ENCODE data around the gene LTO1.
A peak's percentile ranks its signal among the peaks of the same experiment; 100 is the strongest.

LTO1 gene

DNA sequence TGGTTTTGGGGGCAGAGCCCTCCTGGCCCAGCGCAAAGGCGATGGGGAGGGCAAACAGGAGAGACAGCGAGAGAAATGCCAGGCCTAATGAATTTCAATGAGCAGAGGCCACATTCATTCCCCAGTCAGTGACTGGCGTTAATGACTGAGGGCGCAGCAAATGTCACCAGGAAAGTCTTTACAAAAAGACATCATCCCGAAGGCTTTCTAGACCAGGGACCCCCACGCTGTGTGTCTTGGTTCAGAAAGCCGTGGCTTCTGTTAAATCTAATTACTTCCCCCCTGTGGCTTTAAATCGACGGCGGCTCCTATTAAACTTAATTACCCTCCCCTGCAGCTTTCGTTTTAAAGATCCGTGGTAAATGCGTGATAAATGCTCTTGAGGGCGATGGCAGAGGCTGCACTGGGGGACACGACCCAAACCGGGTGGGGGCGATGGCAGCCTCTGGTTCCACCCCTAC is 30.2 kb upstream of the LTO1 start:
- peak overlapping the region in 2 of 7 experiments; percentile 19 to 28 for H3K4me3 ChIP-seq (ENCODE audit: control insufficient read depth in 1 of 7, extremely low read depth in 1 of 7, insufficient read depth in 4 of 7, low read depth in 2 of 7, low read length in 6 of 7)
- ChIA-PET POLR2A (no interaction called here), CTCF (interaction anchor here (2.0 to 2.5 kb wide), 2 partner anchors 10 to 96 kb away, joined by 4 to 7 read pairs; no protein-coding TSS in a partner anchor)
- DNase-seq = peak in 2 of 3 donors; percentile 53
- peaks cover 0 to 21% (median 10%) of the 10 kb centered on the region in 4 experiments for H3K4me1 ChIP-seq (ENCODE audit: control extremely low read depth in 1 of 4, control insufficient read depth in 4 of 4, insufficient read depth in 4 of 4, low read length in 3 of 4)
- H3K27me3 ChIP-seq (replicated peaks in 2 of 5; ENCODE audit: control insufficient read depth in 4 of 5, insufficient read depth in 5 of 5, low read length in 4 of 5) = peaks cover under 1 to 90% (median 53%) of the 10 kb centered on the region in 5 experiments
- H3K27ac ChIP-seq (ENCODE audit: insufficient read depth in 1 of 2, low read depth in 1 of 2, low read length in 2 of 2, poor library complexity in 1 of 2, severe bottlenecking in 2 of 2) = no peak overlapping the region
- H3K36me3 ChIP-seq (ENCODE audit: control insufficient read depth in 4 of 4, insufficient read depth in 4 of 4, low read length in 3 of 4) = no peaks in the 10 kb centered on the region
- 5% methylated on average over 9 of the region's 18 CpGs for WGBS (ENCODE audit: insufficient coverage)
- no peaks in the 10 kb centered on the region for H3K9me3 ChIP-seq (ENCODE audit: control extremely low read depth in 1 of 5, control insufficient read depth in 4 of 5, insufficient read depth in 2 of 5, low read depth in 1 of 5, low read length in 4 of 5)

DNA sequence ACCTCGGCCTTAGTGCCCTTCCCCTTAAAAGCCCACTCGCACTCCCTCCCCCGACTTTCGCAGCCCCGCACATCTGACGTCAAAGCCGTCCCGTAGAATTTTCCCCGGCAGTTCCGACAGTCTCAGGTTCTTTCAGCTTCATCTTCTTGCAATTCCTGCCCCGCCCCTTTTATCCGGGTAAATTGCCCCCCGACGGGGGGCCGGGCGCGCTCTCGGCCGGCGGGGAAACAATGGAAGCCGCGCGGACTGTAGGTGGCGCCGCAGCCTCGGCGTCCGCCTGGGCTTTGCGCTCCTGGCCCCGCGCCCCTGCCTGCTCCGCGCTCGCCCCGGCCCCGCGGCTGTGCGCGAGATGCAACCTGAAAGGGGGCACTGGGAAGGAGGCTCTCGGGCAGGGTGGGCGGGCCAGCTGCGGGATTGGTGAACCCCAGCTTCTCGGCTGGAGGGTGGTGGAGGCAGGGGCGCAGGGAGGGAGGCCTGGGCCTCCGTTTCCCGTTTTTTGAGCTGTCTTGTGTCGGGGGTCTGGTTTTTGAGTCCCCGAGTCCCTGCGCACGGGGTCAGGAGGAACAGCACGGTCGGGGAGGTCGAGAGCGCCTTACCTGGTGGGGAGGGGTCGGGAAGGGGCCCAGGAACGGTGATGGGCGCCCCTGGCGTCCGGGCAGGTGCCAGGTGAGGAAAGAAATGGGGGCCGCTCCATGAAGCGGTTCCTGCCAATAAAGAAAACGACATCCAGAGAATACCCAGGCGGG is 29.5 kb upstream of the LTO1 start:
- no peak overlapping the region for H3K27ac ChIP-seq (ENCODE audit: insufficient read depth in 1 of 2, low read depth in 1 of 2, low read length in 2 of 2, poor library complexity in 1 of 2, severe bottlenecking in 2 of 2)
- H3K4me1 ChIP-seq (ENCODE audit: control extremely low read depth in 1 of 4, control insufficient read depth in 4 of 4, insufficient read depth in 4 of 4, low read length in 3 of 4) = peaks cover 0 to 21% (median 10%) of the 10 kb centered on the region in 4 experiments
- POLR2A ChIA-PET = no interaction called here
- H3K27me3 ChIP-seq (replicated peaks in 2 of 5; ENCODE audit: control insufficient read depth in 4 of 5, insufficient read depth in 5 of 5, low read length in 4 of 5) = peaks cover 3 to 93% (median 55%) of the 10 kb centered on the region in 5 experiments
- no peaks in the 10 kb centered on the region for H3K36me3 ChIP-seq (ENCODE audit: control insufficient read depth in 4 of 4, insufficient read depth in 4 of 4, low read length in 3 of 4)
- peak; percentile 18 to 42 (median 34) for DNase-seq
- CTCF ChIA-PET = interaction anchor here (2.0 kb wide), 1 partner anchor 96 kb away, joined by 4 read pairs; no protein-coding TSS in a partner anchor
- H3K4me3 ChIP-seq (ENCODE audit: control insufficient read depth in 1 of 7, extremely low read depth in 1 of 7, insufficient read depth in 4 of 7, low read depth in 2 of 7, low read length in 6 of 7) = peak overlapping the region in 3 of 7 experiments; percentile 10 to 55 (median 10)
- H3K9me3 ChIP-seq (ENCODE audit: control extremely low read depth in 1 of 5, control insufficient read depth in 4 of 5, insufficient read depth in 2 of 5, low read depth in 1 of 5, low read length in 4 of 5) = no peaks in the 10 kb centered on the region
- WGBS (ENCODE audit: insufficient coverage) = 2% methylated on average over 50 of the region's 63 CpGs

DNA sequence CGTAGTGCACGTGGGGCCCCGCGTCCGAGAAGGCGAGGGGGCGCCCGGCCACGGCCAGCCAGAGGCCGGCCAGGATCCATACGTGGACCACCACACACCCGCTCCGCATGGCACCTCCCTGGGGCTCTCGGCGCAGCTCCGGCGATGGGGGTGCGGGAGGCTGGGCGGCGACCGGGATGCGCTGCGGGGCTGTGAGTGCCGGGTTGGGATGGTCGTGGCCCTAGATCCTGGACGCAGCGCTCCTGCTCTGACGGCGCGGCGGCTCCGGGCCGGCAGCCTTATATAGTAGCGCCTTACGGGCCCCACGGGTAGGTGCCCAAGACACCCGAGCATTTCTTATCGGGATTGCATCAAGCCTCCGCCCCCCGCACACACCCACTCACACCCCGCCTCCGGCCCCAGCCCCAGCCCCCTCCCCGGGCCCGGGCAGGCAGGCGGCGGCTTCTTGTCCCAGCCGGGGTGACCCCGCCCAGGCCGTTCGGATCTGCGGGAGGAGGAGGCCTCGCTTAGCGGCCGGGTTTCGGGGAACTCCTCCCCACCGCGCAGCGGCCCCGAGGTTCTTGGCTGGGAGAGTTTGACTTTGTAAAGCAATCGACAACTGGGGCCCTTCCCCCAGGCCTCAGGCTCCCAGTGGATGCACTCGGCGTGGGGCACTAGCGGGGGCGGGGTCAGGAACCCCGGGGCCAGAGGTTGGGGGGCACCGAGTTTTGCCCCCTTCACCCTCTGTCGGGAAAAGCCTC is 28.8 kb upstream of the LTO1 start, which contains the start of gene FGF19:
TSS of gene FGF19 (minus strand) at position 255 of the 740 bp plus-strand sequence. CDS start at position 109, 146 bp downstream.
- H3K9me3 ChIP-seq (ENCODE audit: control extremely low read depth in 1 of 5, control insufficient read depth in 4 of 5, insufficient read depth in 2 of 5, low read depth in 1 of 5, low read length in 4 of 5) = no peaks in the 10 kb centered on the region
- ChIA-PET CTCF (no interaction called here), POLR2A (no interaction called here)
- peaks cover 0 to 21% (median 10%) of the 10 kb centered on the region in 4 experiments for H3K4me1 ChIP-seq (ENCODE audit: control extremely low read depth in 1 of 4, control insufficient read depth in 4 of 4, insufficient read depth in 4 of 4, low read length in 3 of 4)
- no peak within 1 kb of the TSS for H3K27ac ChIP-seq (ENCODE audit: insufficient read depth in 1 of 2, low read depth in 1 of 2, low read length in 2 of 2, poor library complexity in 1 of 2, severe bottlenecking in 2 of 2)
- DNase-seq = peak in 1 of 3 donors; percentile 30
- WGBS (ENCODE audit: insufficient coverage) = 1% methylated on average over 58 of the region's 67 CpGs
- H3K36me3 ChIP-seq (ENCODE audit: control insufficient read depth in 4 of 4, insufficient read depth in 4 of 4, low read length in 3 of 4) = no peaks in the 10 kb centered on the region
- peak within 1 kb of the TSS in 3 of 7 experiments; percentile 10 to 55 (median 10) for H3K4me3 ChIP-seq (ENCODE audit: control insufficient read depth in 1 of 7, extremely low read depth in 1 of 7, insufficient read depth in 4 of 7, low read depth in 2 of 7, low read length in 6 of 7)
- H3K27me3 ChIP-seq (replicated peaks in 2 of 5; ENCODE audit: control insufficient read depth in 4 of 5, insufficient read depth in 5 of 5, low read length in 4 of 5) = peaks cover 3 to 94% (median 58%) of the 10 kb centered on the region in 5 experiments

GRCh38 chr11:69703453-69703767 is 28.3 kb upstream of the LTO1 start:
- CTCF ChIA-PET = no interaction called here
- Histone ChIP-seq H3K4me3 (ENCODE audit: control insufficient read depth in 1 of 7, extremely low read depth in 1 of 7, insufficient read depth in 4 of 7, low read depth in 2 of 7, low read length in 6 of 7) (no peak overlapping the region), H3K27ac (ENCODE audit: insufficient read depth in 1 of 2, low read depth in 1 of 2, low read length in 2 of 2, poor library complexity in 1 of 2, severe bottlenecking in 2 of 2) (no peak overlapping the region), H3K27me3 (replicated peaks in 2 of 5; ENCODE audit: control insufficient read depth in 4 of 5, insufficient read depth in 5 of 5, low read length in 4 of 5) (peaks cover 3 to 94% (median 57%) of the 10 kb centered on the region in 5 experiments), H3K9me3 (ENCODE audit: control extremely low read depth in 1 of 5, control insufficient read depth in 4 of 5, insufficient read depth in 2 of 5, low read depth in 1 of 5, low read length in 4 of 5) (no peaks in the 10 kb centered on the region), H3K36me3 (ENCODE audit: control insufficient read depth in 4 of 4, insufficient read depth in 4 of 4, low read length in 3 of 4) (no peaks in the 10 kb centered on the region), H3K4me1 (ENCODE audit: control extremely low read depth in 1 of 4, control insufficient read depth in 4 of 4, insufficient read depth in 4 of 4, low read length in 3 of 4) (peaks cover 0 to 21% (median 10%) of the 10 kb centered on the region in 4 experiments)
- 2% methylated on average over 22 of the region's 34 CpGs for WGBS (ENCODE audit: insufficient coverage)
- DNase-seq = peak in 1 of 3 donors; percentile 15
- POLR2A ChIA-PET = no interaction called here

- CTCF ChIA-PET = no interaction called here
- Histone ChIP-seq H3K4me1 (ENCODE audit: control extremely low read depth in 1 of 4, control insufficient read depth in 4 of 4, insufficient read depth in 4 of 4, low read length in 3 of 4) (peaks cover 0 to 21% (median 10%) of the 10 kb centered on the region in 4 experiments), H3K27ac (ENCODE audit: insufficient read depth in 1 of 2, low read depth in 1 of 2, low read length in 2 of 2, poor library complexity in 1 of 2, severe bottlenecking in 2 of 2) (no peak overlapping the region), H3K4me3 (ENCODE audit: control insufficient read depth in 1 of 7, extremely low read depth in 1 of 7, insufficient read depth in 4 of 7, low read depth in 2 of 7, low read length in 6 of 7) (no peak overlapping the region), H3K36me3 (ENCODE audit: control insufficient read depth in 4 of 4, insufficient read depth in 4 of 4, low read length in 3 of 4) (no peaks in the 10 kb centered on the region), H3K27me3 (replicated peaks in 2 of 5; ENCODE audit: control insufficient read depth in 4 of 5, insufficient read depth in 5 of 5, low read length in 4 of 5) (peaks cover 3 to 96% (median 57%) of the 10 kb centered on the region in 5 experiments), H3K9me3 (ENCODE audit: control extremely low read depth in 1 of 5, control insufficient read depth in 4 of 5, insufficient read depth in 2 of 5, low read depth in 1 of 5, low read length in 4 of 5) (no peaks in the 10 kb centered on the region)
- WGBS (ENCODE audit: insufficient coverage) = 3% methylated on average over 44 of the region's 45 CpGs
- POLR2A ChIA-PET = no interaction called here
- peak in 1 of 3 donors; percentile 21 for DNase-seq
These were observed 27.8 kb upstream of the LTO1 start for GRCh38 chr11:69702769-69703452.

GRCh38 chr11:69702239-69702691 is 27.1 kb upstream of the LTO1 start:
- POLR2A ChIA-PET = no interaction called here
- H3K36me3 ChIP-seq (ENCODE audit: control insufficient read depth in 4 of 4, insufficient read depth in 4 of 4, low read length in 3 of 4) = no peaks in the 10 kb centered on the region
- 1% methylated on average over 22 of the region's 35 CpGs for WGBS (ENCODE audit: insufficient coverage)
- DNase-seq = no peak
- CTCF ChIA-PET = no interaction called here
- peaks cover 0 to 21% (median 10%) of the 10 kb centered on the region in 4 experiments for H3K4me1 ChIP-seq (ENCODE audit: control extremely low read depth in 1 of 4, control insufficient read depth in 4 of 4, insufficient read depth in 4 of 4, low read length in 3 of 4)
- H3K9me3 ChIP-seq (ENCODE audit: control extremely low read depth in 1 of 5, control insufficient read depth in 4 of 5, insufficient read depth in 2 of 5, low read depth in 1 of 5, low read length in 4 of 5) = no peaks in the 10 kb centered on the region
- H3K27me3 ChIP-seq (replicated peaks in 2 of 5; ENCODE audit: control insufficient read depth in 4 of 5, insufficient read depth in 5 of 5, low read length in 4 of 5) = peaks cover 3 to 98% (median 58%) of the 10 kb centered on the region in 5 experiments
- no peak overlapping the region for H3K27ac ChIP-seq (ENCODE audit: insufficient read depth in 1 of 2, low read depth in 1 of 2, low read length in 2 of 2, poor library complexity in 1 of 2, severe bottlenecking in 2 of 2)
- no peak overlapping the region for H3K4me3 ChIP-seq (ENCODE audit: control insufficient read depth in 1 of 7, extremely low read depth in 1 of 7, insufficient read depth in 4 of 7, low read depth in 2 of 7, low read length in 6 of 7)

All from common myeloid progenitor, CD34-positive (primary cell).